Endothelial cell of umbilical vein (primary cell): ENCODE results near the gene ZNF530. TPM values are rescaled to one million over a fixed set of nuclear protein-coding genes. Genes with fewer than 3 reads are reported as not detected.

Experiments used
- BruUV-seq: library from RNA; stranded (reverse); fragments of 400-500 nt; replicated peaks from 2 replicates; lab custom pipeline; 2021; lab: Mats Ljungman, UMichigan
- CTCF ChIA-PET: fragments of 300-600, 350-600 bp; sonication (Branson Sonifier 250); formaldehyde crosslinking; loops from one replicate; lab custom pipeline; 2021; ENCODE audit warnings: antibody characterized with exemption, inconsistent platforms; lab: Charles Lee
- POLR2A ChIA-PET: fragments of 300-600, 350-600 bp; sonication (Branson Sonifier 250); formaldehyde crosslinking; loops from one replicate; lab custom pipeline; 2021; ENCODE audit warnings: antibody characterized with exemption, inconsistent platforms; lab: Charles Lee
- DNase-seq: peaks from one replicate; pipeline ENCODE4 v3.0.0-alpha.2; 2011; ENCODE audit warnings: low read depth, low spot score
- FAIRE-seq: peaks from 2 replicates; lab custom pipeline; 2011; peaks lifted over from hg19 to GRCh38; lab: Jason Lieb, UNC
- H2AFZ ChIP-seq: 2 replicates; pipeline ENCODE4 v1.6.0; 2012; ENCODE audit warnings: low read depth, low read length, control low read depth, inconsistent platforms
- H3K27ac ChIP-seq: 2 replicates; pipeline ENCODE4 v1.5.1; 2011; ENCODE audit warnings: low read depth, mild to moderate bottlenecking, control low read depth, low read length, moderate library complexity; ENCODE audit not compliant: insufficient read depth
- H3K27me3 ChIP-seq, 2 experiments: 2 replicates each; pipeline versions ENCODE4 v1.6.0 to v1.6.1; 2011; ENCODE audit warnings: low read length in 2 of 2, mixed read lengths in 1 of 2; ENCODE audit not compliant: control insufficient read depth in 2 of 2, insufficient read depth in 2 of 2
- H3K36me3 ChIP-seq, 2 experiments: 2 replicates in 1 of 2; 3 replicates in 1 of 2; pipeline ENCODE4 v1.5.1; 2011; ENCODE audit warnings: low read length in 2 of 2, mild to moderate bottlenecking in 1 of 2, moderate library complexity in 1 of 2; ENCODE audit not compliant: control insufficient read depth in 2 of 2, insufficient read depth in 2 of 2; ENCODE audit errors: extremely low read depth in 1 of 2
- H3K4me1 ChIP-seq: 3 replicates; pipeline ENCODE4 v1.5.1; 2011; ENCODE audit warnings: mild to moderate bottlenecking, low read length; ENCODE audit not compliant: control insufficient read depth, insufficient read depth; ENCODE audit errors: extremely low read depth
- H3K4me2 ChIP-seq: 2 replicates; pipeline ENCODE4 v1.6.1; 2011; ENCODE audit warnings: low read length, control low read depth, mixed read lengths; ENCODE audit not compliant: insufficient read depth
- H3K4me3 ChIP-seq, 3 experiments: fragments of 200-600 bp in 1 of 3; sonication (generic), shearing (Covaris generic) in 1 of 3; replicated peaks in 1 of 3; 2 replicates each; pipeline ENCODE4 v1.5.1; 2011 to 2016; ENCODE audit warnings: control low read depth in 3 of 3, low read length in 3 of 3, mild to moderate bottlenecking in 2 of 3, inconsistent platforms in 1 of 3, low read depth in 1 of 3, moderate library complexity in 1 of 3; ENCODE audit not compliant: insufficient read depth in 1 of 3
- H3K79me2 ChIP-seq: 2 replicates; pipeline ENCODE4 v1.6.0; 2012; ENCODE audit warnings: low read length, inconsistent platforms; ENCODE audit not compliant: control insufficient read depth, insufficient read depth
- H3K9ac ChIP-seq: replicated peaks from 2 replicates; pipeline ENCODE3; 2011; ENCODE audit warnings: low read length, control low read depth; ENCODE audit not compliant: insufficient read depth; ENCODE audit errors: extremely low read depth
- H3K9me1 ChIP-seq: replicated peaks from 3 replicates; pipeline ENCODE4 v1.6.0; 2011; ENCODE audit warnings: mild to moderate bottlenecking, low read length; ENCODE audit not compliant: control insufficient read depth, insufficient read depth; ENCODE audit errors: extremely low read depth
- H3K9me3 ChIP-seq: replicated peaks from 2 replicates; pipeline ENCODE4 v1.5.1; 2012; ENCODE audit warnings: low read length, inconsistent platforms; ENCODE audit not compliant: control insufficient read depth, insufficient read depth
- H4K20me1 ChIP-seq: replicated peaks from 2 replicates; pipeline ENCODE3; 2011; ENCODE audit warnings: mild to moderate bottlenecking, low read length; ENCODE audit not compliant: control insufficient read depth, insufficient read depth; ENCODE audit errors: extremely low read depth
- CTCF ChIP-seq, 2 donors: IDR thresholded peaks; 1 replicate in 1 of 2; 2 replicates in 1 of 2; pipeline ENCODE4 v1.5.1; 2011; ENCODE audit warnings: low read length in 2 of 2, mild to moderate bottlenecking in 2 of 2, moderate library complexity in 2 of 2, control low read depth in 1 of 2, inconsistent platforms in 1 of 2, low read depth in 1 of 2; ENCODE audit not compliant: insufficient read depth in 1 of 2; ENCODE audit errors: extremely low read depth in 1 of 2
- EZH2 ChIP-seq: IDR thresholded peaks from 2 replicates; pipeline ENCODE4 v1.6.1; 2012; ENCODE audit warnings: borderline replicate concordance, low read depth, mild to moderate bottlenecking, moderate library complexity, low read length, inconsistent platforms; ENCODE audit not compliant: severe bottlenecking
- FOS ChIP-seq: IDR thresholded peaks from 2 replicates; pipeline ENCODE4 v1.6.1; 2011; ENCODE audit warnings: mild to moderate bottlenecking, low read length, moderate library complexity, borderline replicate concordance; ENCODE audit not compliant: insufficient read depth
- GATA2 ChIP-seq: IDR thresholded peaks from 2 replicates; pipeline ENCODE4 v1.7.0; 2011; ENCODE audit warnings: low read depth, mild to moderate bottlenecking, moderate library complexity, mixed read lengths, low read length; ENCODE audit not compliant: insufficient read length, insufficient read depth
- JUN ChIP-seq: IDR thresholded peaks from 2 replicates; pipeline ENCODE4 v1.6.1; 2011; ENCODE audit warnings: borderline replicate concordance, low read depth; ENCODE audit not compliant: insufficient read length, insufficient read depth
- MYC ChIP-seq: IDR thresholded peaks from one replicate; pipeline ENCODE4 v1.6.1; 2011; ENCODE audit warnings: mild to moderate bottlenecking, low read depth, low read length
- POLR2A ChIP-seq: IDR thresholded peaks from 2 replicates; pipeline ENCODE4 v1.6.1; 2012; ENCODE audit warnings: low read depth, mild to moderate bottlenecking, control low read depth, low read length
- POLR2AphosphoS5 ChIP-seq: IDR thresholded peaks from 2 replicates; pipeline ENCODE4 v1.6.1; 2012; ENCODE audit warnings: low read depth, mild to moderate bottlenecking, control low read depth, low read length, moderate library complexity; ENCODE audit not compliant: insufficient read depth
- dilution Hi-C: fragments of 300-500 bp; cut with MboI; formaldehyde crosslinking; loops from one replicate; pipeline ENCODE4 v1.15.0; 2019; ENCODE audit warnings: low sequenced_read_pairs; ENCODE audit not compliant: extremely low pct_ligation_motif_present
- intact Hi-C: fragments of 100-400 bp; cut with micrococcal nuclease; formaldehyde crosslinking; loops from one replicate; pipeline ENCODE4 v1.10.0; 2022
- polyA plus RNA-seq, 4 experiments: library from polyadenylated mRNA; depleted of rRNA in 3 of 4; stranded (reverse) in 3 of 4; unstranded in 1 of 4; fragments of >200 nt; gene quantifications; 2 replicates each; pipeline versions ENCODE4 v1.2.1 to v1.2.3, GENCODE V29; 2011 to 2012; ENCODE audit warnings: missing spikeins in 1 of 4
- total RNA-seq: library from RNA; stranded (reverse); gene quantifications from 2 replicates; pipeline ENCODE4 v1.2.3, GENCODE V29; 2021
- TF ChIP-seq, protein P1 (sequence below): IDR thresholded peaks from 2 replicates; pipeline ENCODE4 v1.6.1; 2011; ENCODE audit not compliant: insufficient read depth, insufficient read length

ZNF530 gene
- total and polyA plus RNA-seq, 2 donors (not counting 3 experiments of a cell fraction or from before 2014, with no cell fraction given), result 1.5 to 4.0 TPM

DNA sequence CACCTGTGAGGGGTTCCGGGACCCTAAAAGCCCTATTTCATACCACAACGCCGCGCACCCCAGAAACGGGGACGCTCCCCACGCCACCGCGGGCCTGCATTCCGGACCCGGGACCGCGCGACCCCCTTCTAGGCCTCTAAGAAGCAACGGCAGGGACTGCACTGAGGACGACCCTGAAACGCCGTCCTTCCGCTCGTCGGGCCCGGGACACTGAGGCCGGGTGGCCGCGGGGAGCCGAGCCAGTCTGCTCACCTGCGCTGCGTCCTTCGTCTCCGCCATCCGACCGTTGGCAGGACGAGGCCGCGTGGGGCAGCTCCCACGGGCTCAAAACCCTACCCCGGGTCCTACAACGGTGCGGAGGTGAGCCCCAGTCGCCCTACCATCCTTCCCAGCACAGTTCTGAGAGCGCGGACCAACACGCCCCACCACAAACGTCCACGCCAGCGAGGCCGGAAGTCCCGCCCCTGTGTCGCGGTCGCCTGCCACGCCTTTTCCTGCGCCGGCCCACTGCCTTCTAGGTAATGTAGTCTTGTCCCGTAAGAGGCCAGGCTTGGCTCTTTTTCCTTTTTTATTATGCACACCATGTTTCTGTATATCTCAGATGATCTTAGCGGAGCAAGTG lies 40.2 kb upstream of the ZNF530 start, which contains the start of gene ZNF550:
Gene ZNF550, minus strand, starts transcription at position 460 of the 622 bp plus-strand sequence. Its CDS starts 181 bp downstream, at position 279.
- peak within 1 kb of the TSS; percentile 88 for H2AFZ ChIP-seq
- H3K36me3 ChIP-seq, result peaks cover 0 to 9% of the 10 kb centered on the region in 2 experiments
- ChIA-PET POLR2A (no interaction called here), CTCF (no interaction called here)
- dilution Hi-C loops, result no loop called here
- H3K27me3 ChIP-seq, result no peaks in the 10 kb centered on the region
- peak; percentile 88 for DNase-seq
- FAIRE-seq, result peak; percentile 91
- H3K27ac ChIP-seq, result no peak within 1 kb of the TSS
- intact Hi-C loops, result loop anchor here (10.0 kb wide), 1 partner anchor 145 kb away; the partner anchor contains the start of gene ZNF17
- H3K9me3 ChIP-seq, result no peaks in the 10 kb centered on the region
- TSS peak; percentile 59 for BruUV-seq
- peak within 1 kb of the TSS; percentile 41 for H3K9ac ChIP-seq
- H3K4me1 ChIP-seq, result peaks cover 11% of the 10 kb centered on the region
- H3K4me2 ChIP-seq, result peak within 1 kb of the TSS; percentile 69
- peak within 1 kb of the TSS; percentile 21 to 79 (median 67) for H3K4me3 ChIP-seq
- TF ChIP-seq CTCF (IDR thresholded peaks at IDR 0.05; ENCODE audit: extremely low read depth in 1 of 2, insufficient read depth in 1 of 2, low read depth in 1 of 2, low read length in 2 of 2) (no peak), FOS (no peak), MYC (no peak), POLR2AphosphoS5 (peak; percentile 46), GATA2 (no peak), JUN (no peak), POLR2A (peak; percentile 66), EZH2 (no peak)
- TF ChIP-seq, protein P1, sequence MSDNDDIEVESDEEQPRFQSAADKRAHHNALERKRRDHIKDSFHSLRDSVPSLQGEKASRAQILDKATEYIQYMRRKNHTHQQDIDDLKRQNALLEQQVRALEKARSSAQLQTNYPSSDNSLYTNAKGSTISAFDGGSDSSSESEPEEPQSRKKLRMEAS, result no peak
- no peaks in the 10 kb centered on the region for H3K9me1 ChIP-seq
- H3K79me2 ChIP-seq, result no peaks in the 10 kb centered on the region
- no peaks in the 10 kb centered on the region for H4K20me1 ChIP-seq
